ENCODE data around the gene NEURL1. TPM values are rescaled to one million over a fixed set of nuclear protein-coding genes. Genes with fewer than 3 reads are reported as not detected.
A peak's percentile ranks its signal among the peaks of the same experiment; 100 is the strongest.

Gene NEURL1
- total and polyA plus RNA-seq, 4 donors = 0.14 to 2.0 (median 0.74) TPM

DNA sequence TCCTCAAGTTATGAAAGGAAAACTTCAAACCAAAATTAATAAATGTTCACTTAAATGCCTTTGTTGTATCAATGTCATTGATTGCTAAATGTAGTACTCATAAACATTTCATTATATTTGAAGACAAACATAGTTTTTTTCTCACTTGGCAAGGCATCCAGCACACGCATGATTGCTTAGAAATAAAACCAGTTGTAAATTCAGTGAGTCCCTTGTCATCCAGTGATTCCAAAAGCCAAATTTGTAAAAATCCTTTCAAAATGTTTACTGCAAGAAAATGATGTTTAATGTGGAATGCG lies 6.1 kb upstream of the NEURL1 start:
- TF ChIP-seq, protein P1, sequence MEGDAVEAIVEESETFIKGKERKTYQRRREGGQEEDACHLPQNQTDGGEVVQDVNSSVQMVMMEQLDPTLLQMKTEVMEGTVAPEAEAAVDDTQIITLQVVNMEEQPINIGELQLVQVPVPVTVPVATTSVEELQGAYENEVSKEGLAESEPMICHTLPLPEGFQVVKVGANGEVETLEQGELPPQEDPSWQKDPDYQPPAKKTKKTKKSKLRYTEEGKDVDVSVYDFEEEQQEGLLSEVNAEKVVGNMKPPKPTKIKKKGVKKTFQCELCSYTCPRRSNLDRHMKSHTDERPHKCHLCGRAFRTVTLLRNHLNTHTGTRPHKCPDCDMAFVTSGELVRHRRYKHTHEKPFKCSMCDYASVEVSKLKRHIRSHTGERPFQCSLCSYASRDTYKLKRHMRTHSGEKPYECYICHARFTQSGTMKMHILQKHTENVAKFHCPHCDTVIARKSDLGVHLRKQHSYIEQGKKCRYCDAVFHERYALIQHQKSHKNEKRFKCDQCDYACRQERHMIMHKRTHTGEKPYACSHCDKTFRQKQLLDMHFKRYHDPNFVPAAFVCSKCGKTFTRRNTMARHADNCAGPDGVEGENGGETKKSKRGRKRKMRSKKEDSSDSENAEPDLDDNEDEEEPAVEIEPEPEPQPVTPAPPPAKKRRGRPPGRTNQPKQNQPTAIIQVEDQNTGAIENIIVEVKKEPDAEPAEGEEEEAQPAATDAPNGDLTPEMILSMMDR (IDR thresholded peaks at IDR 0.05; ENCODE audit: control extremely low read depth, extremely low read depth) = no peak

DNA sequence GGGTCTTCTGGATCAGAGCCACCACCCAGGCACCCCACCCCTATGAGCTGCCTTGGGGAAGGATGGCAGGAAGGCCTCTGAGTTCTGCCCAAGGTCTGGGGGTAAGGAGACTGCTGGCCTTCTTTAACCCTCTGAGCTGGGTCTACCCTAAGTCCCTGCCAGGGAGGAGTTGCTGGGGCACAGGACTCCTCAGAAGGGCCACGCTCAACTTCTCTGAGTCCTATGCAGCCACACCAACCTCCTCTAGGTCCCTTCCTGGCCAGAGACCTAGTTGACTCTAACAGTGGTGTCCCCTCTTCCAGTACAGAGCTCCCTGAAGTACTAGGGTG lies 2.6 kb upstream of the NEURL1 start:
- Histone ChIP-seq H3K4me3 (no peak overlapping the region), H3K9ac (ENCODE audit: insufficient read depth in 1 of 2, low read length in 2 of 2) (no peak overlapping the region), H3K9me3 (ENCODE audit: control insufficient read depth in 4 of 4, insufficient read depth in 3 of 4, low read length in 3 of 4) (no peaks in the 10 kb centered on the region), H3K27me3 (ENCODE audit: control insufficient read depth in 3 of 3, insufficient read depth in 3 of 3, low read length in 2 of 3) (peaks cover 3 to 24% (median 21%) of the 10 kb centered on the region in 3 donors), H3K27ac (ENCODE audit: low read depth in 1 of 2, low read length in 1 of 2) (no peak overlapping the region), H3K4me1 (ENCODE audit: control insufficient read depth in 5 of 5, insufficient read depth in 5 of 5, low read length in 5 of 5) (peaks cover 0 to 12% (median 0%) of the 10 kb centered on the region in 5 donors), H3K36me3 (ENCODE audit: control insufficient read depth in 4 of 4, insufficient read depth in 4 of 4, low read length in 4 of 4) (no peaks in the 10 kb centered on the region)
- DNase-seq (no peak), ATAC-seq (ENCODE audit: insufficient read depth, low FRiP score) (no peak)
- WGBS, 2 donors = 100% methylated on average over 1 of the region's 1 CpG
- TF ChIP-seq, protein P1 (IDR thresholded peaks at IDR 0.05; ENCODE audit: control extremely low read depth, extremely low read depth) = no peak

More for the DNA sequence above, 6.1 kb upstream of the NEURL1 start:
- no peaks in the 10 kb centered on the region for H3K36me3 ChIP-seq (ENCODE audit: control insufficient read depth in 4 of 4, insufficient read depth in 4 of 4, low read length in 4 of 4)
- 90 to 91% methylated on average over 2 of the region's 2 CpGs for WGBS, 2 donors
- no peak overlapping the region for H3K27ac ChIP-seq (ENCODE audit: low read depth in 1 of 2, low read length in 1 of 2)
- no peak overlapping the region for H3K4me3 ChIP-seq
- H3K27me3 ChIP-seq (ENCODE audit: control insufficient read depth in 3 of 3, insufficient read depth in 3 of 3, low read length in 2 of 3) = no peaks in the 10 kb centered on the region
- no peak overlapping the region for H3K9ac ChIP-seq (ENCODE audit: insufficient read depth in 1 of 2, low read length in 2 of 2)
- peaks cover 0 to 4% (median 0%) of the 10 kb centered on the region in 5 donors for H3K4me1 ChIP-seq (ENCODE audit: control insufficient read depth in 5 of 5, insufficient read depth in 5 of 5, low read length in 5 of 5)
- no peak for DNase-seq
- no peak for ATAC-seq (ENCODE audit: insufficient read depth, low FRiP score)
- H3K9me3 ChIP-seq (ENCODE audit: control insufficient read depth in 4 of 4, insufficient read depth in 3 of 4, low read length in 3 of 4) = no peaks in the 10 kb centered on the region

DNA sequence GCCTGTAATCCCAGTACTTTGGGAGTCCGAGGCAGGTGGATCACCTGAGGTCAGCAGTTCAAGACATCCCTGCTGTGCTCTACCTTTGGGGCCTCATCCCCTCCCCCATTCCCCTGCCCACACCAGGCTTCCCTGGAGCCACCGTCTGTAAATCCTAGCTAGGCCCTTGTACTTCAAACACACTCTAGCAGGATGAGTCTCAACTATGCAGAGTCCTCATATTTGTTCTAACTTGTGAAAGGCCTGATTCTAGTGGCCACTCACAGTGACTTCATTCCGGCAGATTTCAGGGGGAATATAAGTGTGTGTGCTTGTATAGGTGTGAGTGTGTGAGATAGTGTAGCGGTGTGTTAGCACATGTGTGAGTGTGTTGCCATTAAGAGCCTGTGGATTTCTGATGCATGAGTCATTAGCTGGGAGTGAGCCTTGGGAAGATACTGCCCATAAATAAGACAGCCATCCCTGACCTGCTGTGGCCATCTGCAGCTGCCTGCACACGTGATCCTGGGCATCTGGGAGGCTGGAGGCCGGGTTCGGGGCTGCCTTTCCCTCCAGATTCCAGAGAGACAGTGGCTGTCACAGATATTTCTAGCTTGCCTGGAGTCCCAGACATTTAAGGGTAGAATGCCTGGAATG lies 1.7 kb upstream of the NEURL1 start:
- H3K9me3 ChIP-seq (ENCODE audit: control insufficient read depth in 4 of 4, insufficient read depth in 3 of 4, low read length in 3 of 4) = no peaks in the 10 kb centered on the region
- peaks cover 0 to 12% (median 0%) of the 10 kb centered on the region in 5 donors for H3K4me1 ChIP-seq (ENCODE audit: control insufficient read depth in 5 of 5, insufficient read depth in 5 of 5, low read length in 5 of 5)
- DNase-seq (peak in 1 of 3 donors; percentile 37), ATAC-seq (ENCODE audit: insufficient read depth, low FRiP score) (no peak)
- WGBS, 2 donors = 62 to 82% methylated on average over 7 of the region's 7 CpGs
- H3K27ac ChIP-seq (ENCODE audit: low read depth in 1 of 2, low read length in 1 of 2) = no peak overlapping the region
- TF ChIP-seq, protein P1 (IDR thresholded peaks at IDR 0.05; ENCODE audit: control extremely low read depth, extremely low read depth) = no peak
- no peak overlapping the region for H3K4me3 ChIP-seq
- H3K9ac ChIP-seq (ENCODE audit: insufficient read depth in 1 of 2, low read length in 2 of 2) = no peak overlapping the region
- no peaks in the 10 kb centered on the region for H3K36me3 ChIP-seq (ENCODE audit: control insufficient read depth in 4 of 4, insufficient read depth in 4 of 4, low read length in 4 of 4)
- peaks cover 3 to 28% (median 27%) of the 10 kb centered on the region in 3 donors for H3K27me3 ChIP-seq (ENCODE audit: control insufficient read depth in 3 of 3, insufficient read depth in 3 of 3, low read length in 2 of 3)
